GM18861 (cell line): ENCODE measurements around the gene RETREG2.

Source experiments
- ATAC-seq: cut with Tn5 transposase; IDR thresholded peaks from one replicate; pipeline ENCODE4 v1.9.1; 2021; ENCODE audit not compliant: unreplicated experiment

Gene RETREG2, protein sequence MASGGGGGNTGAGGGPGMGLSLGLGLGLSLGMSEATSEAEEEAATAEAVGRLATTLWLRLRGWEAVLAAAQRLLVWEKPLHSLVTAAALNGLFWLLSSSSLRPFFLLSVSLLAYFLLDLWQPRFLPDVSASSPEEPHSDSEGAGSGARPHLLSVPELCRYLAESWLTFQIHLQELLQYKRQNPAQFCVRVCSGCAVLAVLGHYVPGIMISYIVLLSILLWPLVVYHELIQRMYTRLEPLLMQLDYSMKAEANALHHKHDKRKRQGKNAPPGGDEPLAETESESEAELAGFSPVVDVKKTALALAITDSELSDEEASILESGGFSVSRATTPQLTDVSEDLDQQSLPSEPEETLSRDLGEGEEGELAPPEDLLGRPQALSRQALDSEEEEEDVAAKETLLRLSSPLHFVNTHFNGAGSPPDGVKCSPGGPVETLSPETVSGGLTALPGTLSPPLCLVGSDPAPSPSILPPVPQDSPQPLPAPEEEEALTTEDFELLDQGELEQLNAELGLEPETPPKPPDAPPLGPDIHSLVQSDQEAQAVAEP

DNA sequence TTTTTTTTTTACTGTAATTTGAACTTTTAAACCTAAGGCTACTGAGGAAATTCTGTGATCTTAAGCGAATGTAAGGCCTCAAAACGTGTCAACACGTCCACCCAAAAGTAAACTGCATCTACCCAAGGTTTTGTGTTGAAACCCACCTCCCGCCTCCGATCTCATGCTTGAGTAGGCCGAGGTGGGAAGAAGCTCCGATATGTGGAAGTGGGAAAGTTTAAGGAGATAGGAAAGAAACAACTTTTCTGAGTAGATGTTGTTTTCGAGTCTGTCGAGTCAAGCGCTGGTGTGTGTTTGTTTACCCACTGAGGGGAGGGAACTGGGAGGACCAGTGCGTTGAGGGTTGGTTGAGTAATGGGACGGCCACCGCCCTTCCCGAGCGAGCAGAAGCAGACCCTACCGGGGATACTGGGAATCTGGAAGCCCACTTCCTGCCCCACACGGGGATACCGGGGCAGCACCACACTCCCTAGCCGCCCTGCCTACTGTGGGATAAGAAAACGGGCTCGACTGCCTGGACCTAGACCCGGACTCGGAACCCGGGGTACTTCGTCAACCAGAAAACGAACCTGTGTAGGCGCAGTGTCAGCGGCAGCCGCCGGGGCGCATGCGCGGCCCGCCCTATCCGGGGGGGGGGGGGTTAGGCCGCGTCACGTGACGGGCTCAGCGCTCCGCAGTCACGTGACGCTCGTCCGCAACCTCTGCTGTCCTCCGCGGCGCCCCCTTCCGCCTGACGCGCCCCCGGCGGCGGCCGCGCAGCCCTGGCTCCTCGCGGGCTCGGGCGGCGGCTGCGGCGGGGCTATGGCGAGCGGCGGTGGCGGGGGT lies at the start of gene RETREG2:
Gene RETREG2, plus strand, starts transcription at position 724 of the 825 bp plus-strand sequence. Its CDS starts 78 bp downstream, at position 802.
- peak; percentile 28 for ATAC-seq

DNA sequence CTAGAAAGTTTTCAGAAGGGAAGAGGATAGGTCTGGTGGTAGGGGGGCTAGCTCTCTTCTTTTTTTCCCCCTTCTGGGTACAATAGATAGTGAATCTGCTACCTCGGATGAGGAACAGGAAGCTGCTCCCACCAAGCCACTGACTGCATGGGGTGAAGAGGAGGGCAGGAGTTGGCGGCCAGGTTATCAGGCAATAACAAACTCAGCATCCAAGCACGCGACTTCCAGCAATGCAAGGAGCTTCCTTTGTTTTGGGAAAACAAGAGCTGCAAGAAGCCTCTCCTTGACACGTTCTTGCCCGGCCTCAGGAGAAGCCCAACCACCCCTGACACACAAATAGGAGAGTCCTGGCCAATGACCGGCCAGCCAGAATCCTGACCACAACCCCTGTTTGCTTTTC lies 49.7 kb upstream of the RETREG2 start:
- no peak for ATAC-seq

DNA sequence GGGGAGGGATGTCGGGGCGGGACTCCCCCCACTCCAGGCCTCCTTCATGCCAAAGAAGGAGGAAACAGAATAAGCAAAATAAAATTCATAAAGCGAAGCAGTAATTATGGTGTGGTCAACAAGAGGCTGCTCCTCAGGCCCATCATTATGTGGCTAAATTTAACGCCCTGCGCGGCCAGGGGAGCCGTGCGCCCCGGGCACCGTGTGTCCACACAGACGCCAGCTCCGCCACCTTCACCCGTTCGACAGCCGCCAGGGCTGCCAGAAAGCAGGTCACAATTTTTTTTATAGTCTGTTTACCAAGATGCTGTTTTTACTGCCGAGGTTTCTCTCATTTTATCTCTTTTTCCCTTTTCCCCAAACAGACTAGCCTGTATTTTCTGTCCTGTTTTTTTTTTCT lies 48.5 kb upstream of the RETREG2 start:
- no peak for ATAC-seq

DNA sequence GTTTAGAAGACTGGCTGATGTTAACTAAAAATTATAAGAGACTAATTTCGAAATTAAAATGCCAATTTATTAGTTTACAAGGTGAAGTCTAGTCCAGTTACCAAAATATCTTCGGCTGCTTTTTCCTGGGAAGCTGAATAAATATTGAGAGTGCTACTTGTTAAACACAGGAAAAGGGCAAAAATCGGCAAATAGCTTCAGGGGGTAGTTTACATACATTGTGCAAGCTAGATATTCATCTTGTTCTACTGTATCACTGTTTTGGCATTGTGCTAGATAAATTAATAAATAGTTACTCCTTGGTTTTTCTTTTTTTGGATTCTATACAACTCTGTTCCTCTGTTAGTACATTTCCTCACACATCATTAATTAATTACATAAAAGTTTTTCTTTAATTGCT lies 46.7 kb upstream of the RETREG2 start:
- ATAC-seq: no peak

DNA sequence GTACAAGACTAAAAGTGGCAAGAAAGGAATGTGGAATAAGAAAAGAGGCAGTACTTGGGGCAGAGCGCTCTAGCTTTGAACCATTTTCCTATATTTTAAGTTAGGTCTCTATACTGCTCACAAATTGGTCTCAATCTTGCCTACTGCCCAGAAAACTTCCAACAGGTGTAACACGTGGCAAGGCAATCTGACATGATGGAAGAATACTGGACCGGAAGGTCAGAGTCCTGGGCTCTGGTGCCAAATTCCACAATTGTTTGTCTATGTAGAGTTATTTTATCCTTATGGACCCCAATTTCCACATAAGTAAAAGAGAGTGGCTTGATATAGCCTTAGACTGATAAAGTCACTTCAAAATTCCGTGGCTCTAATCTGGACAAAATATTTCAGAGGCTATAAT lies 46.3 kb upstream of the RETREG2 start:
- ATAC-seq: no peak

DNA sequence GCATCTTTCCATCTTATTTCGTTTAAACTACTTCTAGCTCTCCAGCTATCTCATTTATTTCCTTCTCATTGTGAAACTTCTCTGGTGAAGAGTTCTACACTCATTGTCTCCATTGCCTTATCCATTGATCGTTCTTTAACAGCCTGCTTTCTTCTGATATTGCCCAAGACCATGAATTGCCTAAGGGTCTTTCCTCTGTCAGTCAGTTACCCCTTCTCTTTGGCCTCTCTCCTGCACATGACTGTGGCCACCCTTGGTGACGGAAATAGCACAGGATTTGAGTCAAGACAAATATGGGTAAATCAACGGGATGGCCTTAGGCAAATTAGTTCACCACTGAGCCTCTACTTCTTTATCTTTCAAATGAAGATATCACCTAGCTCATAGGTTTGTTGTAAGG lies 44.1 kb upstream of the RETREG2 start:
- ATAC-seq: no peak

DNA sequence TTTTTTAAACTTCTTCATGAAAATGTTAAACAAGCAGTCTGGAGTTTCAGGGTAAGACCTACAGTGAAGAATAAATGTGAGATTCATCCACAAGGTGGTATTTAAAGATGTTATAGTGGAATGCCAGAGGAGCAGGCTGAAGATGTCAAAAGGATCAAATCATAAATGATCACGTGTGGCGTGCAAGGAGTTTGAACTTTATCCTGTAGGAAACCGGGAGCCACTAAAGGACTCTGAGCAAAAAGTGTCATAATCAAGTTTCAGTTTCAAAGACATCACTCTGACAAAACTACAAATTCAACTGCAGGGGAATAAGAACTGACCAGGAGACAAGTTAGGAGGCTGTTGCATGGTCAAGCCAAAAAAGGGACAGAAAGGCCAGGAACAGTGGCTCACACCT lies 37.4 kb upstream of the RETREG2 start:
- ATAC-seq: no peak

DNA sequence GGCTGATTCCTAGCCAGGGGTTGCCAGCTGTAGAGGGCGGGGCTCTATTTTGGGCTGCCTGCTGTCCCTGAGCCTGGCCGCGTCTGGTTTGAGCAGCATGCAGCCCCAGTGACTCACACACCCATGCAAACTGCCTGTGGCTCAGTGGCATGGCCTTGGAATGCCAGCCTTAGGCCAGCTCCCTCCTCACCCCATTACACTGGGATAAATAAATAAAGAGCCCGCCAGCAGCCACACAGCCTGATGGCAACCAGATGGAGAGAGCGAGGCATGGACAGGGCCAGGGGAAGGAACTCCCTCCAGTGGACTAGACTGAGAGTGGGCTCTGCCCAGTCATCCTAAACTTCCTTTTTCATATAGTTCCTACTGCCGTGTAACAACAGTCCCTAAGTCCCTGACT lies 35.7 kb upstream of the RETREG2 start:
- ATAC-seq: no peak

DNA sequence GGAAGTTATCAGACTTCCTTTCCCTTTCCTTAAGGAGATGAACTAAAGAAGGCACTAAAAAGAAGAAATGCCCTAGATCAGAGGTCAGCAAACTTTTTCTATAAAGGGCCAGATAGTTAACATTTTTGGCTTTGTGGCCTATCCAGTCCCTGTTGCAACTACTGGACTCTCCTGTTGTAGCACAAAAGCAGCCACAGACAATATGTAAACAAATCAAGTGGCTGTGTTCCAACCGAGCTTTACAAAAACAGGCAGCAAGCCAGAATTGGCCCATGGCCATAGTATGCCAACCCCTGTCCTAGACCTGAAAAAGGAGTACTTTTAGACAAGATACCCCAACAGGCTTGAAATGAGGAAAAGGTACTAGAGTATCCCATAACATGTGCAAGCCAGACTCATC lies 28.4 kb upstream of the RETREG2 start:
- no peak for ATAC-seq

DNA sequence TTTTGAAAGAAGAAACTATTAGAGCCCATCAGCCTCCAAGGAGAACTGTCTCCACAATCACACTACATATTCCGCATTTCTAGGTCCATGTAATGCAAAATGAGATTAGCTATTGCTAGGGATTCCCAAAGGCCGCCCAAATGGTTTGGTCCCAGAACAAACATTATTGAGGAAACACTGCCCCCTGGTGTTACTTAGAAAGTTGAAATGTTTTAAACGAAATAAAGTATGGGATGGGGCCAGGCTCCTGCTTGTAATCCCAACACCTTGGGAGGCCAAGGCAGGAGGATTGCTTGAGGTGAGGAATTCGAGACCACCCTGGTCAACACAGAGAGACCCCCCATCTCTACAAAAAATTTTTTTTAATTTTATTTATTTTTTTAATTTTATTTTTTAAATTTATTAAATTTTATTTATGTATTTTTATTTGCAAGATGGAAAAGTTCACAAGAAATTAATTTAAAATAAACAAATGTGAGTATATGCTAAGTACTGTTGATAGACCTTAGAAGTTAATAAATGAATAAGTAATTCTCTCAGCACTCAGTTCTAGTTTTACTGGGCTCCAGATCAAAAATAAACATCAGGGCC lies 22.9 kb upstream of the RETREG2 start:
- no peak for ATAC-seq

DNA sequence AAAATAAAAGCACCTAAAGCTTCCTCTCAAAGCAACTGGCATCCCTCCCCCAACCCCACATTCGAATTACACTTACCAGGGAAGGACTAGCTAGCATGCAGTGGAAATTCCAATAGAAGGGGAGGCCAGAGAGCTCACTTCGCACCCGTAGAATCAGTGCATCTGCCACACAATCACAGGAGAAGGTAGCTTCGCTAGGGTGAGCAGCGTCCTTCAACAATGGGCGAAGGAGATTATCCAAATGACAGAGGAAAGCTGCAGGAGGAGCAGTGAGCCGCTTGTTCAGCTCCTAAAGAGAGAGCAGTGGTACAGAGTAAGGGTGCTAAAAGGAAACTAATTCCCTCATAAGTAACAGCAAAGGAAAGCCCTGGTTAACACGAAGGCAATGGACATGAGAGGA lies 20.7 kb upstream of the RETREG2 start:
- no peak for ATAC-seq

DNA sequence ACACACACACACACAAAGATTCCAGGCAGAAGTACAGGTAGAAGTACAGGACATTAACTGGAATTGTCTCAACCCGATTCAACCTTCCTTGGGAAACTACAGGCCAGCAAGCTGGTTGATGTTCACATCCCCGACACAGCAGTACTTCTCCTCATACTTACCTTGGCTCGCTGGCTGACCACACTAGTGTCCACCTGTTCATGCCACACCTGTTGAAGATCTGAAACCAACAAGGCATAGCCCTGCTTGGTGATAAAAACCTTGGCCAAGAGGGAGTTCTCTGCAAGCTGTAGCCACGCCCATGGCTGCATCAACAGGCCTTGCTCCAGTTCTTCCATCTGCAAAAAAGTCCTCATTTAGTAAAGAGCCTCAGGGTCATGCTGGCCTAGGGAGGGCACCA lies 20.1 kb upstream of the RETREG2 start:
- no peak for ATAC-seq

DNA sequence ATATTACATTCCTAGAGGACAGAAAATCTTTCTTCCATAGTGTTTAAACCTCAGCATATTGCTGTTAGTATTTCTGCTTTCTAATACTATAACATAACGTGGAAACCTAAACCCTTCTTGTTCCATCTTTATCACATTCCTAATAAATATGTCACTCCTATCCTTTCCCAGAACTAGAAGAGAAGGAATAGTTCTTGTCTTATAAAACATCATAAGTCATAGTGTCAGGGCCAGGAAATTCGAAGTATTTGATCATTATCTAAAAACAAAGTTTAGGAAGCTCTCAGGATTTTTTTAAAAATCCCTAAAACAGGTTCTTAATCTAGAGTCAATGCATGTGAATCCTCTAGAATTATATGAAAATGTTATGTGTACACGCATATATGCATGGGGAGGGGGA lies 19.5 kb upstream of the RETREG2 start:
- no peak for ATAC-seq

DNA sequence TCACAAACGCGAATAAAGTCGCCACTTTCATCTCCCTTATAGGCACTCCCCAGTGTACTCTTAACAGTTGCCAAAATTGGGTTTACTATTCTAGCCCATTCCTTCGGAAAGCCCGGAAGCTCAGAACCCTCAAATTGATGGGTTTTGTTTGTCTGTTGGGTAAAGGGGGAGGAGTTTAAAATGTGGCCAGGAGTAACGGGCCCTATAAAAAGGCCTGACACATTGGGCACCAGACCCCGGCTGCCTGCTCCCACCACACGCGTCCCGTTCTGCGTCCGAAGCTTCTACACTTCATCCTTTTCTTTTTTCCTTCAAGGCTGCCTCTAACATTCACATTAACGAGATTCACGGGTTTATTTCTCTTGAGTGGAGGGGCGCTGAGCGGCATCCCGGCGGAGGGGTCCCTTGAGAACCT lies 18.3 kb upstream of the RETREG2 start:
- ATAC-seq: no peak

DNA sequence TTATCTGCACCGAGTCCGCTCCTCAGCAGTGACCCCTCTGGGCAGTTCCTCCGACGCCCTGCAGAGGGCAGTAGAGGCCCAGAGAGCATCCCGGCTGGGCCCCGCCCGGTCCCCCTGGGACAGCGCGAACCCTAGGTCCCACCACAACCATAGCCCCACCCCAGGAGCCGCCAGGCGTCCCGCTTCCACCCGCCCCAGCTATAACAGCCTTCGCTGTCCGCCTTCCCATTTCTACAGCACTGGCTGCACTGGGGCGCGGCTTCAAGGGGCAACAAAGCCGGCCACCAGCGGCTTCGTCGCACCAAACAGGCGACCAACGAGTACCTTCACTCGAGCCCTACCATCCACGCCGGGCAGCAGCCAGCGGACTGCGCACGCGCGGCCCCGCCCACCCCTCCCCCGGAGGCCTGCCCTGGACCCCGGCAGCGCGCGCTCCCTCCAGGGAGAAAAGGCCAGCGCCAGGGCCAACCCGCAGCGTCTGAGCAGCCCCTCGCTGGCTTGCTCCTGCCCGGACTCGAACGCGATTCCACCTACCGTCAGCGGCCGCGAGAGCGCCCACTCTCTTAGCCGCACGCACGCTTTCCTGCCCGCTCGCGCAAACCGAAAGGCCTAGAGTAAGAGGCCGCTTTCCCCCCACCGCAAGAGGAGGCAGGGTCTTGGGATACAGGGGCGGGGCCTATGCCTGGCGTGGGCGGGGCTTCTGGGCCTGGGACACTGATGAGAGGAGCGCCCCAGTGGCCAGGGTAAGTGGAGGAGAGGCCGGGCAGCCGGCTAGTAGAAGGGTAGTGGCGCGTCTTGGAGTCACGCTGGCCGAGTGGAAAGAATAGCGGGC lies 17.7 kb upstream of the RETREG2 start, which contains the start of gene NHEJ1:
Gene NHEJ1, minus strand, starts transcription at position 630 of the 832 bp plus-strand sequence. CDS start 2,453 bp downstream, outside the sequence.
- ATAC-seq: peak; percentile 67

DNA sequence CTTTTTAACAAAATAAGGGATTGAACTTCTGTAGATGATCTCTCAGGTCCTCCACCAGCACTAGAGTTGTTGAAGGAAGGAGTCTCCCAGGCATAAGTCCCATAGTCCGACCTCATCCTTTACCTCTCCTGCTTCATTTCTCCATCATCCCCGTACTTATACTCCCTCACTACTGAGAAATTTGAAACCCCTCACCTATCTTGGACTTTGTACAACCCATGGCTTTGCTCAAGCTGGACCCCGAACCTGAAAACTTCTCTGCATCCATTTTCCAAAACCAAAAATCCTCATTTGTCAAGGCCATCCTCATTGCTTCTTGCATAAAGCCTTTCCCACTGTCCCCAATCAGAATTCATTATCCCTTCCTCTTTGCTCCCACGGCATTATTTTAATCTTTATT lies 17.0 kb upstream of the RETREG2 start:
- ATAC-seq: no peak

DNA sequence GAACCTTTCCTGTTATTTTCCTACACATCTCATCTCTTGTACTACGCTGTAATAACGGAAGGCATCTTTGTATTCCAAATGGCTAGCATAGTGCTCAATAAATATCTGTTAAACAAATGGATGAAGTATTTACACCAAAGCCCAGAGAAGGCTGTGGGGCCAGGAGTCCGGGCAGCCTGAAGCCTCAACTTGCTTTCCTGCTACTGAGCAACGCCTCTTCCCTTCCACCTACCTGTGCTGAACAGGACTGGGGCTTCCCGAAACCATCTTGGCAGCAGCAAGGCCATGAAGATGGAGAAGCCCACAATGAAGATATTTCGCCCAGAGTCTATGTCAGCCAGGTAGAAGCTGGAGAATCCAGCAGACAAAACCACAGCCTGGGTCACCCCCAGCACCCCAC lies 14.9 kb upstream of the RETREG2 start:
- no peak for ATAC-seq

DNA sequence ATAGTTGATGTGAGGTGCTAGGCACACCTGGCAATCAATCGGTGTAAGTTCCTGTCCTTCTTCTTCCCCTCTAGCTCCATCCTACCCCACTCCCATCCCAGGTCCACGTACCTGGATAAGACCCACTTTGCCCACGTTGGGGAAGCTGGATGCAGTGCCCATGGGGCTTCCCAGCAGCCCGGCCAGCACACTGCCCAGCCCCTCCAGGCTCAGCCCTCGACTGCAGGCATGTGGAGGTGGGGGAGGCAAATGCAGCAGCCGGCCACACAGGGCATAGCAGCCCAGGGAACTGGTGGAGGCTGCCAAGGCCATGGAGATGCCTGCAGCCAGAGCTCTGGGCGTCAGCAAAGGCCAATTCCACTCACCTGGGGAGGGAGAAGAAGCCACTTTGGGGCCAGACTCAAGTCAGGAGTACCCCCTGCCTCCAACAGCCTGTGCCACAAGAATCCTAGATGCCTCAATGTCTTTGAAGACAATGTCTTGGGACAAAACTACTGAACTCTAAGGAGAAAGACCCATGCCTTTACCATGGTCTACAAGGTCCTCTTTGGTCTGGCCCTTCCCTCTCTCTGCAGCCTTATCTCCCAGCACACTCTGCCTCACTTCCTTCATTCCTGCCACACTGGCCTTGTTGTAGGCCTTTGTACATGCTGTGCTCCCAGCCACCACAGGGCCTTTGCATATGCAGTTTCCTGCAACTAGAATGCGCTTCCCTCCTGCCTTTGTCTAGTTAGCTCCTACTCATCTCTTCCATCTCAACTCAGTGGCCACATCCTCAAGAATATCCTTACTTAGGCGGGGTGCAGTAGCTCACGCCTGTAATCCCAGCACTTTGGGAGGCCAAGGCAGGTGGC lies 12.8 kb upstream of the RETREG2 start:
- ATAC-seq: no peak

DNA sequence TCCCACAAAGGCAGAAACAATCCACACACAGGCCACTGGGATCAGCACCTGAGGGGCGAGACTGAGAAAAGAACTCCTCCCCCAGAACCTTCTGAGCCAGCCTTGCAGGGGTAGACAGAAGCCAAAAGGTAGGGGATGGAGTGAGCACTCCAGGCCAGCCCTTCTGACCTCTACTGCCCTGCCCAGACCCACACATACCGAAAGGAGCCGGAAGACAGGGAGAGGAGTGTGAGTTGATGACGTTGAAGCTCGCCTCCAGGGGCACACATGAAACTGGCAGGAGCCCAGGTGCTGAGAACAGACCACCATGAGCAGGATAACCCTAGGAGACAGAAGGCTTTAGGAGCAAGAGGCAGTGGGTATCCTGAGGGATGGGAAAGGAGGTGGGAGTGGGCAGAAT lies 10.1 kb upstream of the RETREG2 start:
- no peak for ATAC-seq

DNA sequence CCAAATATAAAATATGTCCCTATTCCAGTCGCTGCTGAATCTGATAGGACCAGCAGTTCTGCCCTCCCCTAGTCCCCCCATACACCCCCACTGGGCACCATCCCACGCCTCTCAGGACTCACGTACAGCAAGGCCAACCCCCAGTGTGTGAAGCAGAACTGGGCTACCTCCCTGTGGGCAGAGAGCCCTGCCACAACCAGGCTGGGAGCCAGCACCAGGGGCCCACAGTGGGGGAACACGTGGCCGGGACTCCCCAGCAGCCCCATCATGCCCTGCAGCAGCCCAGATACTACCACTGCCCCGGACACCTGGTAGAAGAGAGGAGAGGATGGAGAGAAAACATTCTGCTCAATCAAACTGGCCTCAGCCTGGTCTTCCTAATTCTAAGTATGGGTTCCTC lies 9.5 kb upstream of the RETREG2 start:
- ATAC-seq: no peak
